Fibroblast of skin of back (primary cell): ENCODE results near the gene RELN.
A peak's percentile ranks its signal among the peaks of the same experiment; 100 is the strongest.
"Not testable (repeated sequence)": the region's sequence is repeated elsewhere in the genome, so short reads cannot be mapped to it uniquely, and the experiment has no call there.

ENCODE experiments used
- DNase-seq: peaks from one replicate; pipeline ENCODE4 v3.0.0-alpha.2; 2013

Gene RELN

GRCh38 chr7:103780561-103780960 lies 208.9 kb downstream of the RELN start:
- not testable (repeated sequence) for DNase-seq

DNA sequence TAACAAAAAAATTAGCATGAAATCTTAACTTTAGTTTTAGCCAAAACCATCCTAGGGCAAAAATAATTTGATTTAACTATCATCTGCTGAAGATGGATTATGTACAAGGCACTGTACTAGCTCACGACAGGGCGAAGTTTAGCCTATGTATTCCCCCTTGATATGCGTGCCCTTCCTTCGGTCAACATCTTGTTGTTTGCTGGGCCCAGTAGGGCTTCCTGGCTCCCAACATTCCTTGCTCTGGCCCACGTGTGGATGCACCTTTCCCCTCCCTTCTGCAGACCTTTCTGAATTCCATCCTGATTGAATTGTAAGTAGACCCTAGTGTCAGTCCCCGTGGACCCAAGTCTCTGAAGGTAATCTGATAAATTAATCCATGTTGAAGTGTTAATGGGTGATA lies 212.0 kb downstream of the RELN start:
- DNase-seq = no peak

- no peak for DNase-seq
Measured at GRCh38 chr7:103773726-103774125, 215.7 kb downstream of the RELN start.

GRCh38 chr7:103772171-103772773 lies 217.2 kb downstream of the RELN start:
- no peak for DNase-seq

DNA sequence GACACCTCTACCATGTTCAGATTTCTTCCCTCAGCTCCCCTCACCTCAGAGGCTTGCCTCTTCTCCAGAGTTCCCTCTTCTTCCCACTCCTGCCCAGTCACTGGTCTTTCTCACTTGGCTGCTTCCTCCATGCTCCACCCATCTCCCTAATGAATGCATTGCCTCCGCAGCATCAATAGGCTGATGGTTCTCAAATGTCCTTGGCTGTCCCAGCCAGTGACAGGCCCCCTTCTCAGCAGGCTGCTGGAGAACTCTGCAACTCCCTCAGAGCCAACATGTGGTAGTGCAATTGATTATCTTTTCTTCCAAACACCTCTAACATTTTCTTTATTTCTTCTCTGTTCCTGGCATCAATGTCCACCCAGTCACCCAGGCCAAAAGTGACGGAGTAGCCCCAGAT lies 218.2 kb downstream of the RELN start:
- no peak for DNase-seq

DNA sequence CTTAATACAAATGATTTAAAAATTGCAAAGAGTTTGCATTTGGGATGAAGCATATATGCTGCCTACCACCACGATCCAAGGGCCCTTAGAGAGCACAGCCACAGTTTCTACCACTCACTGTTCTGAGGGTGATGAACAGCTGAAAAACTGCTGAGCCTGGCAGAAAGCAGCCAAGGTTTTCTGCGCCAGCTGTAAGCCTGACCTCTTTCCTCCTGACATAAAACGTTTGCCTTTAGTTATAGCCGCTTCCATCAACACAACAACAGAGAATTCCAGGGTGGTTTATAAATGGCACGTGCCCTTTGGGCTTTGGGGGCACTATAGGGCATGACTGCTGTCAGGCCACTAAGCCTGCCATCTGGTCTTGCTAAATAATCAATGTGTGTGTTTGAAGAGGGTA lies 222.8 kb downstream of the RELN start:
- DNase-seq = no peak

- no peak for DNase-seq
Measured at GRCh38 chr7:103765901-103766300, 223.6 kb downstream of the RELN start.

GRCh38 chr7:103764901-103765300 lies 224.6 kb downstream of the RELN start:
- no peak for DNase-seq

DNA sequence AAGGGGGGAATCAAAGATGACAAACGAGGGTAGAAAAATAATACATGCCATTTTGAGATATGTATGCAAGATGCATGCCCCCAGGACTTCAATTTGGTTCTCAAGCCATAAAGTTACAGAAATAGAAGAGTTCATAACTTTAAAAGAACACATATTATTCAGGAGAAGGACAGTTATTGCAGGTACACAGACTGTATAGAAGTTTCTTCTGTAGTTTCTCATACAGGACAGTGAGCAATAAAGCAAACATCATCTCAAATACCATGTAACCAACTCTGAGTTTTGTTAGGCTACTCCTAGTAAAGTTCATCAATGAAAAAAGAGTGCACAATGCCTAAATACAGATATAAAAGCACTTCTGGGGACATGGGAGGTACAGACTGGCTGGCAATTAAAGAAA lies 226.6 kb downstream of the RELN start:
- no peak for DNase-seq

DNA sequence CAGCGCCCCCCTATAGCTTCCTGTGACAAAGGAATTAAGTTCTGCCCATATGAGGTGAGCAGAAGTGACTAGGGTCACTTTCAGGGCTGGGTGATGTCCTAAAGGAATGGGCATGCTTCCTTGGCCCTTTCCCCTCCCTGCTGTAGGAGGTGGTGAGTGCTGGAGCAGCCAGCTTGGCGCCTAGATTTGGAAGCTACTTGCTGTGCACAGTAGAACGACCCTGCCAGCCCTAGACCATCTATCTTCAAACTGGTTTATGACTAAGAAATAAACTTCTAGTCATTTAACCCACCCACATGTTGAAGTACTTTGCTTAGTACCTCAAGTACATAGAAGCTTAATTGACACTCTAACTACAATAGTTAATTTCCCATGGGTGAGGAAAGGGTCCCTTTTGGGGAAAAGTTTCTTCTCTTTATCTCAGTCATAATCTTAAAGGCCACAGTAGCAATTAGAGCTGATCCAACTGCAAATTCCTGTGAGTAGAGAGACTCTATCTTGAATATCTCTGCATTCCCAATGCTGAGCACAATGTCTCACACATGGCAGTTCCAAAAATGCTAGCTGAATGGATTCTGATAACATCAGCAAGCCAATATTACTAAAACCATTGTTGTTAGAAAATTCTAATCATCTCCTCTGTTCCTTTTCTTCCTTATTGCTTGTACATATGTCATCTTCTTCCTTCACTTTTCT lies 227.2 kb downstream of the RELN start:
- DNase-seq = no peak

DNA sequence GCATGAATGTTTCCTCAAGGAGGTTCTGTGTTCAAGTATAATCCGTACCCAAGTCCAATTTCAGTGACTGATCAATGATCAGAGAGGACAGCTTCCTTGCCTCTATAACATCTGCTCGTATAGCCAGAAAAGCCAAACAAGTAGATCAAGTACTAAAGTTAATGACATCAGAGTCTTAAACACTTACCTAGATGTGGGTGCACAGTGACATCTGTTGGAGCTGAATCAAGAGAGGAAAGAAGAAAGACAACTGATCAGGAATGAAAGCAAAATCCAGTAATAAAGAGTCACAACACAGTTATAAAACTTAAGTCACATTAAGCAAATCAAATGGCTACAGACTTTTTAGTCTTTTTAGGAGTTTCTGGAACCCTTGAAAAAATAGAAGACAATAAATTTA lies 236.5 kb downstream of the RELN start:
- DNase-seq = peak; percentile 16

- DNase-seq = no peak
Measured at GRCh38 chr7:103751311-103751880, 238.1 kb downstream of the RELN start.

DNA sequence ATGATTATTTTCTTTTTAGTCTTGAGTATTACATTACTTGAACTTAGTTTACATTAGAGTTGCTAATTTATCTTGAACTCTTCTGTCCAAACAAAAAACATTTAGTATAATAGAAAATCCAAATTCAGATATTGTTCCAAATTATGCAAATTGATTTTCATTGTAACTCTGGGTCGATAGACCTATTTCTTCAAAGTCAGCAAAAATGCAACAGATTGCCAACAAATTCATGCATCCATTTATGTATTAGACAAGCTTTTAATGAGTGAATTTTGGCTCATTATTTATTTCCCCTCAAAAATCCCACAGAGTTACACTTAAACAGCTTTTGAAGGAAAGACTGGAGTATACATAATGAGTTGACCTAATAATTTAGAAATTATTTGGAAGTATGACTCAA lies 240.8 kb downstream of the RELN start:
- no peak for DNase-seq

GRCh38 chr7:103735377-103735776 lies 254.1 kb downstream of the RELN start:
- DNase-seq = peak; percentile 62

DNA sequence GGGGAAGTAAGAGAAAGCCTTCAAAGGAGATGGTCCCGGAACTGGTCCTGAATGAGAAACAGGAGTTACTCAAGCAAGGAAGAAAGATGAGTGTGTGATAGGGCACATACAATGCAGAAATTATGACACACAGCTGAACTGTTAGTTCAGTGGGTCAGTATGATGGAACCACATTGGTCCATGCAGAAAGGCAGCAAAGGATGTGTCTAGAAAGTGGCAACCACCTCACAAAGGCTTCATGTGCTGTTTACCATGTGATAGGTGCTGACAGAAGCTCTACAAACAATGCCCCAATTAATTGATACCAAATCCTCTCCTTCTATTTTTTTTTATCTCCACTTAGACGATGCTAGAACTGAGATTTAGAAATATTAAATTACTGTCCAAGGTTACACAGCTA lies 258.3 kb downstream of the RELN start:
- DNase-seq = no peak

DNA sequence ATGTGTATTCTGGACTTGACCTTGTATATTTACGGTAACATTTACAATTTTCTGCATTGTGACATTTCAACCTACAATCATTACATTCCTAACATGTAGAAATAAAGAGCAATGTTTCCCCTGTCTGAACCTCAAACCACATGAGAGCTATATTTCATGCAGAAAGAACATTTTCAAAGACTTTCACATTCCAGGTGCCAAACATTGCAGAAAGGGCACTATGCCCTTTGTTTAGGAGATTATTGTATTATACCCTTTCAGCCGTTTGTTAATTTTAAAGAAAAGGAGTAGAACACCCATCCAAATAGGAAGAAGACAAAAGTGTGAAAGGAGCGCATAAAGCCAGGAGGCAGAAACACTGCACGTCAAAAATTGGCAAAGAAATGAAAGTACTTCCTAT lies 260.4 kb downstream of the RELN start:
- DNase-seq = no peak

GRCh38 chr7:103727982-103728610 lies 261.4 kb downstream of the RELN start:
- DNase-seq = no peak

- DNase-seq = no peak
Measured at GRCh38 chr7:103719070-103719469, 270.4 kb downstream of the RELN start.

GRCh38 chr7:103718482-103719061 lies 270.9 kb downstream of the RELN start:
- DNase-seq = peak; percentile 37

- no peak for DNase-seq
Measured at GRCh38 chr7:103717574-103717973, 271.9 kb downstream of the RELN start.

- DNase-seq = no peak
Measured at GRCh38 chr7:103715376-103716120, 273.9 kb downstream of the RELN start.

- peak; percentile 24 for DNase-seq
Measured at GRCh38 chr7:103714376-103714927, 275.0 kb downstream of the RELN start.
